ENCODE data around the gene MSANTD2. TPM values are rescaled to one million over a fixed set of nuclear protein-coding genes. Genes with fewer than 3 reads are reported as not detected.

Gene MSANTD2
- total and polyA plus RNA-seq, 4 donors: 1.6 to 7.7 (median 2.3) TPM

GRCh38 chr11:124788521-124788920 lies 11.7 kb downstream of the MSANTD2 start (continued):
- no peak for TF ChIP-seq JUND (IDR thresholded peaks at IDR 0.05)

GRCh38 chr11:124784051-124784450 lies 16.2 kb downstream of the MSANTD2 start:
- no peak for DNase-seq (ENCODE audit: low spot score)
- H3K27ac ChIP-seq (ENCODE audit: low read depth in 1 of 2, low read length in 2 of 2): no peak overlapping the region
- H3K4me3 ChIP-seq (ENCODE audit: low read depth in 1 of 3, low read length in 3 of 3): no peak overlapping the region
- H3K4me1 ChIP-seq (ENCODE audit: control insufficient read depth in 4 of 4, insufficient read depth in 4 of 4, low read length in 3 of 4): peaks cover 0 to 2% (median 0%) of the 10 kb centered on the region in 4 donors
- 96% methylated on average over 2 of the region's 2 CpGs for WGBS
- no peaks in the 10 kb centered on the region for H3K27me3 ChIP-seq (ENCODE audit: control insufficient read depth in 4 of 4, insufficient read depth in 4 of 4, low read length in 3 of 4)
- H3K9me3 ChIP-seq (ENCODE audit: control insufficient read depth in 4 of 4, low read length in 3 of 4): no peaks in the 10 kb centered on the region
- H3K9ac ChIP-seq (ENCODE audit: low read depth in 1 of 2, low read length in 2 of 2): no peak overlapping the region
- TF ChIP-seq EGR1 (IDR thresholded peaks at IDR 0.05; ENCODE audit: low read depth in 2 of 2) (no peak), CTCF (IDR thresholded peaks at IDR 0.05; ENCODE audit: low read depth, low read length, missing input control) (no peak), YY1 (IDR thresholded peaks at IDR 0.05) (no peak), RXRA (IDR thresholded peaks at IDR 0.05) (no peak), GABPA (IDR thresholded peaks at IDR 0.05 in 1 of 2, conservative IDR thresholded peaks at IDR 0.05 in 1 of 2) (no peak), ZBTB33 (IDR thresholded peaks at IDR 0.05) (no peak), JUND (IDR thresholded peaks at IDR 0.05) (no peak), REST (IDR thresholded peaks at IDR 0.05) (no peak), NR2F2 (IDR thresholded peaks at IDR 0.05) (no peak), MAX (IDR thresholded peaks at IDR 0.05) (no peak), HNF4G (IDR thresholded peaks at IDR 0.05) (no peak)
- no peaks in the 10 kb centered on the region for H3K36me3 ChIP-seq (ENCODE audit: control insufficient read depth in 4 of 4, insufficient read depth in 3 of 4, low read depth in 1 of 4, low read length in 3 of 4)

- WGBS: 96% methylated on average over 4 of the region's 4 CpGs
- Histone ChIP-seq H3K4me3 (ENCODE audit: low read depth in 1 of 3, low read length in 3 of 3) (no peak overlapping the region), H3K36me3 (ENCODE audit: control insufficient read depth in 4 of 4, insufficient read depth in 3 of 4, low read depth in 1 of 4, low read length in 3 of 4) (no peaks in the 10 kb centered on the region), H3K9ac (ENCODE audit: low read depth in 1 of 2, low read length in 2 of 2) (no peak overlapping the region), H3K4me1 (ENCODE audit: control insufficient read depth in 4 of 4, insufficient read depth in 4 of 4, low read length in 3 of 4) (peaks cover 0 to 2% (median 0%) of the 10 kb centered on the region in 4 donors), H3K9me3 (ENCODE audit: control insufficient read depth in 4 of 4, low read length in 3 of 4) (no peaks in the 10 kb centered on the region), H3K27me3 (ENCODE audit: control insufficient read depth in 4 of 4, insufficient read depth in 4 of 4, low read length in 3 of 4) (no peaks in the 10 kb centered on the region), H3K27ac (ENCODE audit: low read depth in 1 of 2, low read length in 2 of 2) (no peak overlapping the region)
- DNase-seq (ENCODE audit: low spot score): no peak
- TF ChIP-seq NR2F2 (IDR thresholded peaks at IDR 0.05): no peak
- no peak for TF ChIP-seq TAF1 (conservative IDR thresholded peaks at IDR 0.05)
- TF ChIP-seq EGR1 (IDR thresholded peaks at IDR 0.05; ENCODE audit: low read depth in 2 of 2): no peak
- TF ChIP-seq MAX (IDR thresholded peaks at IDR 0.05): no peak
- no peak for TF ChIP-seq ATF3 (IDR thresholded peaks at IDR 0.05)
- no peak for TF ChIP-seq RXRA (IDR thresholded peaks at IDR 0.05)
- TF ChIP-seq CTCF (IDR thresholded peaks at IDR 0.05; ENCODE audit: low read depth, low read length, missing input control): no peak
- no peak for TF ChIP-seq REST (IDR thresholded peaks at IDR 0.05)
- no peak for TF ChIP-seq FOXA2 (IDR thresholded peaks at IDR 0.05)
Measured at GRCh38 chr11:124783002-124783401, 17.2 kb downstream of the MSANTD2 start.

Data from liver (tissue), 9 donors.